ENCODE results near the gene TMOD3.

Gene TMOD3

GRCh38 chr15:51912528-51912927 is 83.1 kb downstream of the TMOD3 start:
- DNase-seq, result no peak

GRCh38 chr15:51917493-51917892 is 88.0 kb downstream of the TMOD3 start:
- DNase-seq, result no peak

GRCh38 chr15:51924156-51925068 is 95.0 kb downstream of the TMOD3 start:
- no peak for DNase-seq

GRCh38 chr15:51926809-51927208 is 97.4 kb downstream of the TMOD3 start:
- no peak for DNase-seq

- no peak for DNase-seq
These were observed 101.6 kb downstream of the TMOD3 start for GRCh38 chr15:51931016-51931415.

GRCh38 chr15:51931638-51932037 is 102.2 kb downstream of the TMOD3 start:
- no peak for DNase-seq

- DNase-seq, result no peak
These were observed 102.7 kb downstream of the TMOD3 start for GRCh38 chr15:51932161-51932560.

- no peak for DNase-seq
These were observed 106.1 kb downstream of the TMOD3 start for GRCh38 chr15:51935466-51936104.

GRCh38 chr15:51936105-51936478 is 106.6 kb downstream of the TMOD3 start:
- DNase-seq, result no peak

GRCh38 chr15:51938286-51938685 is 108.8 kb downstream of the TMOD3 start:
- DNase-seq, result no peak

GRCh38 chr15:51939216-51939615 is 109.8 kb downstream of the TMOD3 start:
- DNase-seq, result no peak

- DNase-seq, result no peak
These were observed 117.7 kb downstream of the TMOD3 start for GRCh38 chr15:51947124-51947523.

GRCh38 chr15:51952805-51953204 is 123.4 kb downstream of the TMOD3 start:
- DNase-seq, result no peak

GRCh38 chr15:51955504-51955903 is 126.1 kb downstream of the TMOD3 start:
- DNase-seq, result no peak
